ENCODE measurements around the gene TBXAS1. TPM values are rescaled to one million over a fixed set of nuclear protein-coding genes. Genes with fewer than 3 reads are reported as not detected.

The TBXAS1 gene
- total RNA-seq, 1 experiment from 2014 or later: 2.3 TPM

DNA sequence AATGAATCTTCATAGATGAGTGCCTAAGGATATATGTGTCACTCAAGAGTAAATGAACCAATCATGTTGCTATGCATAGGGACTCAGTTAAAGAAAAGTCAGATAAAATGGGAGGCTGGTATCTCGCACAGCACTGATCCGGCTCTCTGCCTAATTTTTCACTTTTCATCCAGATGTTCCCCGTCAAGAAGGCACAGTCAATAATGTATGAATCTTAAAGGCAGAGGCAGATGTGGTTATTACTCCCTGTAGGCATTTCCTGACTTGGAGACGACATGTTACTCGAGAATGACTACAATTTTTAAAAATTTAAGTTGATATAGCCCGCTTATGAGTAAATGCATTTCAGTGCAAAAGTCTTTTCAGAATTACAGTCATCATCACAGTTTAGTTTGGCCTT, 113.6 kb downstream of the TBXAS1 start (continued):
- TF ChIP-seq, protein P1, sequence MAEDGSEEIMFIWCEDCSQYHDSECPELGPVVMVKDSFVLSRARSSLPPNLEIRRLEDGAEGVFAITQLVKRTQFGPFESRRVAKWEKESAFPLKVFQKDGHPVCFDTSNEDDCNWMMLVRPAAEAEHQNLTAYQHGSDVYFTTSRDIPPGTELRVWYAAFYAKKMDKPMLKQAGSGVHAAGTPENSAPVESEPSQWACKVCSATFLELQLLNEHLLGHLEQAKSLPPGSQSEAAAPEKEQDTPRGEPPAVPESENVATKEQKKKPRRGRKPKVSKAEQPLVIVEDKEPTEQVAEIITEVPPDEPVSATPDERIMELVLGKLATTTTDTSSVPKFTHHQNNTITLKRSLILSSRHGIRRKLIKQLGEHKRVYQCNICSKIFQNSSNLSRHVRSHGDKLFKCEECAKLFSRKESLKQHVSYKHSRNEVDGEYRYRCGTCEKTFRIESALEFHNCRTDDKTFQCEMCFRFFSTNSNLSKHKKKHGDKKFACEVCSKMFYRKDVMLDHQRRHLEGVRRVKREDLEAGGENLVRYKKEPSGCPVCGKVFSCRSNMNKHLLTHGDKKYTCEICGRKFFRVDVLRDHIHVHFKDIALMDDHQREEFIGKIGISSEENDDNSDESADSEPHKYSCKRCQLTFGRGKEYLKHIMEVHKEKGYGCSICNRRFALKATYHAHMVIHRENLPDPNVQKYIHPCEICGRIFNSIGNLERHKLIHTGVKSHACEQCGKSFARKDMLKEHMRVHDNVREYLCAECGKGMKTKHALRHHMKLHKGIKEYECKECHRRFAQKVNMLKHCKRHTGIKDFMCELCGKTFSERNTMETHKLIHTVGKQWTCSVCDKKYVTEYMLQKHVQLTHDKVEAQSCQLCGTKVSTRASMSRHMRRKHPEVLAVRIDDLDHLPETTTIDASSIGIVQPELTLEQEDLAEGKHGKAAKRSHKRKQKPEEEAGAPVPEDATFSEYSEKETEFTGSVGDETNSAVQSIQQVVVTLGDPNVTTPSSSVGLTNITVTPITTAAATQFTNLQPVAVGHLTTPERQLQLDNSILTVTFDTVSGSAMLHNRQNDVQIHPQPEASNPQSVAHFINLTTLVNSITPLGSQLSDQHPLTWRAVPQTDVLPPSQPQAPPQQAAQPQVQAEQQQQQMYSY (CRISPR knock-in tag; IDR thresholded peaks at IDR 0.05): no peak

DNA sequence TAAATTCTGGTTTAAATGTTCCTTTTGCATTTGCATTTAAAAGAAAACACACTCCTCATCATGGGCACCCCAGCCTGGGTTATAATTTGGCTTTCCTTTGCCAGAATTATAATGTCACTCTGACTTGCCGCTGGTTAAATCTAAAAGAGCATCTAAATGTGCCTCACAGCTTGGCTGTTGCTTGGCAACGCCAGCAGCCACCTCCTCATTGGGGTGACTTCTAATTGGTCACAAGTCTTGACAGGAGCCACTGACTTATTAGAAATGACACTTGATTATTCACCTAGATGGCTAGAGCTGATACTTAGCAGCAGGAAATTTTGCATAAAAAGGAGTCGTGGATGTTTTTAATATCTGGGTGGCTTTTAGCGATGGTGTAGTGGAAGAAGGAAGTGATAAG, 114.3 kb downstream of the TBXAS1 start:
- ChIA-PET CTCF (interaction anchor here (0.9 kb wide), 1 partner anchor 59 kb away, joined by 4 read pairs; no protein-coding TSS in a partner anchor), POLR2A (no interaction called here)
- Mint-ChIP-seq H3K4me1 (peaks cover 14% of the 10 kb centered on the region), H3K36me3 (peaks cover 16% of the 10 kb centered on the region), H3K9me3 (peaks cover 23% of the 10 kb centered on the region), H3K4me3 (no peak overlapping the region), H3K27me3 (ENCODE audit: low read depth) (no peaks in the 10 kb centered on the region; the same call in none of the 2 replicates), H3K27ac (no peak overlapping the region)
- TF ChIP-seq SOX15 (CRISPR knock-in tag; IDR thresholded peaks at IDR 0.05) (no peak), KAT7 (CRISPR knock-in tag; IDR thresholded peaks at IDR 0.05; ENCODE audit: borderline replicate concordance) (no peak), ZNF138 (CRISPR knock-in tag; conservative IDR thresholded peaks at IDR 0.05) (no peak), ZNF317 (CRISPR knock-in tag; IDR thresholded peaks at IDR 0.05; ENCODE audit: borderline replicate concordance, low read depth) (no peak), CREB1 (CRISPR knock-in tag; IDR thresholded peaks at IDR 0.05) (no peak), FOXP1 (CRISPR knock-in tag; IDR thresholded peaks at IDR 0.05; ENCODE audit: borderline replicate concordance) (no peak), RORB (CRISPR knock-in tag; IDR thresholded peaks at IDR 0.05) (no peak)
- TF ChIP-seq, protein P2, sequence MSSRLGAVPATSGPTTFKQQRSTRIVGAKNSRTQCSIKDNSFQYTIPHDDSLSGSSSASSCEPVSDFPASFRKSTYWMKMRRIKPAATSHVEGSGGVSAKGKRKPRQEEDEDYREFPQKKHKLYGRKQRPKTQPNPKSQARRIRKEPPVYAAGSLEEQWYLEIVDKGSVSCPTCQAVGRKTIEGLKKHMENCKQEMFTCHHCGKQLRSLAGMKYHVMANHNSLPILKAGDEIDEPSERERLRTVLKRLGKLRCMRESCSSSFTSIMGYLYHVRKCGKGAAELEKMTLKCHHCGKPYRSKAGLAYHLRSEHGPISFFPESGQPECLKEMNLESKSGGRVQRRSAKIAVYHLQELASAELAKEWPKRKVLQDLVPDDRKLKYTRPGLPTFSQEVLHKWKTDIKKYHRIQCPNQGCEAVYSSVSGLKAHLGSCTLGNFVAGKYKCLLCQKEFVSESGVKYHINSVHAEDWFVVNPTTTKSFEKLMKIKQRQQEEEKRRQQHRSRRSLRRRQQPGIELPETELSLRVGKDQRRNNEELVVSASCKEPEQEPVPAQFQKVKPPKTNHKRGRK (CRISPR knock-in tag; IDR thresholded peaks at IDR 0.05; ENCODE audit: borderline replicate concordance): no peak
- TF ChIP-seq, protein P3, sequence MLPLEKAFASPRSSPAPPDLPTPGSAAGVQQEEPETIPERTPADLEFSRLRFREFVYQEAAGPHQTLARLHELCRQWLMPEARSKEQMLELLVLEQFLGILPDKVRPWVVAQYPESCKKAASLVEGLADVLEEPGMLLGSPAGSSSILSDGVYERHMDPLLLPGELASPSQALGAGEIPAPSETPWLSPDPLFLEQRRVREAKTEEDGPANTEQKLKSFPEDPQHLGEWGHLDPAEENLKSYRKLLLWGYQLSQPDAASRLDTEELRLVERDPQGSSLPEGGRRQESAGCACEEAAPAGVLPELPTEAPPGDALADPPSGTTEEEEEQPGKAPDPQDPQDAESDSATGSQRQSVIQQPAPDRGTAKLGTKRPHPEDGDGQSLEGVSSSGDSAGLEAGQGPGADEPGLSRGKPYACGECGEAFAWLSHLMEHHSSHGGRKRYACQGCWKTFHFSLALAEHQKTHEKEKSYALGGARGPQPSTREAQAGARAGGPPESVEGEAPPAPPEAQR (CRISPR knock-in tag; IDR thresholded peaks at IDR 0.05): no peak
- TF ChIP-seq, protein P4, sequence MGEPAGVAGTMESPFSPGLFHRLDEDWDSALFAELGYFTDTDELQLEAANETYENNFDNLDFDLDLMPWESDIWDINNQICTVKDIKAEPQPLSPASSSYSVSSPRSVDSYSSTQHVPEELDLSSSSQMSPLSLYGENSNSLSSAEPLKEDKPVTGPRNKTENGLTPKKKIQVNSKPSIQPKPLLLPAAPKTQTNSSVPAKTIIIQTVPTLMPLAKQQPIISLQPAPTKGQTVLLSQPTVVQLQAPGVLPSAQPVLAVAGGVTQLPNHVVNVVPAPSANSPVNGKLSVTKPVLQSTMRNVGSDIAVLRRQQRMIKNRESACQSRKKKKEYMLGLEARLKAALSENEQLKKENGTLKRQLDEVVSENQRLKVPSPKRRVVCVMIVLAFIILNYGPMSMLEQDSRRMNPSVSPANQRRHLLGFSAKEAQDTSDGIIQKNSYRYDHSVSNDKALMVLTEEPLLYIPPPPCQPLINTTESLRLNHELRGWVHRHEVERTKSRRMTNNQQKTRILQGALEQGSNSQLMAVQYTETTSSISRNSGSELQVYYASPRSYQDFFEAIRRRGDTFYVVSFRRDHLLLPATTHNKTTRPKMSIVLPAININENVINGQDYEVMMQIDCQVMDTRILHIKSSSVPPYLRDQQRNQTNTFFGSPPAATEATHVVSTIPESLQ (CRISPR knock-in tag; IDR thresholded peaks at IDR 0.05): no peak
- TF ChIP-seq, protein P5, sequence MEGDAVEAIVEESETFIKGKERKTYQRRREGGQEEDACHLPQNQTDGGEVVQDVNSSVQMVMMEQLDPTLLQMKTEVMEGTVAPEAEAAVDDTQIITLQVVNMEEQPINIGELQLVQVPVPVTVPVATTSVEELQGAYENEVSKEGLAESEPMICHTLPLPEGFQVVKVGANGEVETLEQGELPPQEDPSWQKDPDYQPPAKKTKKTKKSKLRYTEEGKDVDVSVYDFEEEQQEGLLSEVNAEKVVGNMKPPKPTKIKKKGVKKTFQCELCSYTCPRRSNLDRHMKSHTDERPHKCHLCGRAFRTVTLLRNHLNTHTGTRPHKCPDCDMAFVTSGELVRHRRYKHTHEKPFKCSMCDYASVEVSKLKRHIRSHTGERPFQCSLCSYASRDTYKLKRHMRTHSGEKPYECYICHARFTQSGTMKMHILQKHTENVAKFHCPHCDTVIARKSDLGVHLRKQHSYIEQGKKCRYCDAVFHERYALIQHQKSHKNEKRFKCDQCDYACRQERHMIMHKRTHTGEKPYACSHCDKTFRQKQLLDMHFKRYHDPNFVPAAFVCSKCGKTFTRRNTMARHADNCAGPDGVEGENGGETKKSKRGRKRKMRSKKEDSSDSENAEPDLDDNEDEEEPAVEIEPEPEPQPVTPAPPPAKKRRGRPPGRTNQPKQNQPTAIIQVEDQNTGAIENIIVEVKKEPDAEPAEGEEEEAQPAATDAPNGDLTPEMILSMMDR (IDR thresholded peaks at IDR 0.05): no peak
- no peak for ATAC-seq
- no peak for DNase-seq (ENCODE audit: low spot score)

DNA sequence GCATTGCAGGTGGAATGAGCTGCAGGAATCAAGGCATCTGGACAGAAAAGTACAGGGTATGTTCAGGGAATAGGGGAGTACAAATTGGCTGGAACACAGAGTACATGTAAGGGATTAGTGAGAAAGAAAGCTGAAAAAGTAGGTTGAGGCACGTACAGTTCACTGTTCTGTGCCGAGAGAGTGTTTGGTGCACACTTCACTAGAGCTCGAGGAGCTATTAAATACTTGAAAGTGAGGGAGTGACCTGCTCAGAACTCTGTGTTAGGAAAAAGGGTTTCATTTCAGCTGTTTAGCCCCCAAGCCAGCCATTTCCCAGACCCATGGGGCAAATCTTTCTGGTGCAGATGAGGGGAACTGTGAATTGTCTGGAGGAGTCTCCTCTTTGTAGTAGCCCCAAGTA, 115.2 kb downstream of the TBXAS1 start:
- Mint-ChIP-seq H3K27ac (no peak overlapping the region), H3K9me3 (peaks cover 23% of the 10 kb centered on the region), H3K27me3 (ENCODE audit: low read depth) (no peaks in the 10 kb centered on the region; the same call in none of the 2 replicates), H3K4me1 (peaks cover 14% of the 10 kb centered on the region), H3K36me3 (peaks cover 16% of the 10 kb centered on the region), H3K4me3 (no peak overlapping the region)
- ChIA-PET CTCF (interaction anchor here (0.9 to 1.6 kb wide), 2 partner anchors 58 to 342 kb away, joined by 3 to 4 read pairs; no protein-coding TSS in a partner anchor), POLR2A (no interaction called here)
- no peak for ATAC-seq
- DNase-seq (ENCODE audit: low spot score): no peak
- no peak for TF ChIP-seq NFYB (CRISPR knock-in tag; conservative IDR thresholded peaks at IDR 0.05; ENCODE audit: low read depth)
- TF ChIP-seq ZNF138 (CRISPR knock-in tag; conservative IDR thresholded peaks at IDR 0.05): no peak
- TF ChIP-seq EMX1 (CRISPR knock-in tag; IDR thresholded peaks at IDR 0.05): no peak
- no peak for TF ChIP-seq SP1 (CRISPR knock-in tag; conservative IDR thresholded peaks at IDR 0.05)
- TF ChIP-seq, protein P6, sequence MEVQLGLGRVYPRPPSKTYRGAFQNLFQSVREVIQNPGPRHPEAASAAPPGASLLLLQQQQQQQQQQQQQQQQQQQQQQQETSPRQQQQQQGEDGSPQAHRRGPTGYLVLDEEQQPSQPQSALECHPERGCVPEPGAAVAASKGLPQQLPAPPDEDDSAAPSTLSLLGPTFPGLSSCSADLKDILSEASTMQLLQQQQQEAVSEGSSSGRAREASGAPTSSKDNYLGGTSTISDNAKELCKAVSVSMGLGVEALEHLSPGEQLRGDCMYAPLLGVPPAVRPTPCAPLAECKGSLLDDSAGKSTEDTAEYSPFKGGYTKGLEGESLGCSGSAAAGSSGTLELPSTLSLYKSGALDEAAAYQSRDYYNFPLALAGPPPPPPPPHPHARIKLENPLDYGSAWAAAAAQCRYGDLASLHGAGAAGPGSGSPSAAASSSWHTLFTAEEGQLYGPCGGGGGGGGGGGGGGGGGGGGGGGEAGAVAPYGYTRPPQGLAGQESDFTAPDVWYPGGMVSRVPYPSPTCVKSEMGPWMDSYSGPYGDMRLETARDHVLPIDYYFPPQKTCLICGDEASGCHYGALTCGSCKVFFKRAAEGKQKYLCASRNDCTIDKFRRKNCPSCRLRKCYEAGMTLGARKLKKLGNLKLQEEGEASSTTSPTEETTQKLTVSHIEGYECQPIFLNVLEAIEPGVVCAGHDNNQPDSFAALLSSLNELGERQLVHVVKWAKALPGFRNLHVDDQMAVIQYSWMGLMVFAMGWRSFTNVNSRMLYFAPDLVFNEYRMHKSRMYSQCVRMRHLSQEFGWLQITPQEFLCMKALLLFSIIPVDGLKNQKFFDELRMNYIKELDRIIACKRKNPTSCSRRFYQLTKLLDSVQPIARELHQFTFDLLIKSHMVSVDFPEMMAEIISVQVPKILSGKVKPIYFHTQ (CRISPR knock-in tag; IDR thresholded peaks at IDR 0.05): no peak
- TF ChIP-seq TEAD1 (CRISPR knock-in tag; IDR thresholded peaks at IDR 0.05): no peak
- TF ChIP-seq GRHL2 (CRISPR knock-in tag; IDR thresholded peaks at IDR 0.05; ENCODE audit: insufficient replicate concordance, severe bottlenecking): no peak
- TF ChIP-seq, protein P7, sequence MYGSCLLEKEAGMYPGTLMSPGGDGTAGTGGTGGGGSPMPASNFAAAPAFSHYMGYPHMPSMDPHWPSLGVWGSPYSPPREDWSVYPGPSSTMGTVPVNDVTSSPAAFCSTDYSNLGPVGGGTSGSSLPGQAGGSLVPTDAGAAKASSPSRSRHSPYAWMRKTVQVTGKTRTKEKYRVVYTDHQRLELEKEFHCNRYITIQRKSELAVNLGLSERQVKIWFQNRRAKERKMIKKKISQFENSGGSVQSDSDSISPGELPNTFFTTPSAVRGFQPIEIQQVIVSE (CRISPR knock-in tag; IDR thresholded peaks at IDR 0.05; ENCODE audit: borderline replicate concordance): no peak

All from WTC11 (cell line).